Mesenchymal stem cell (in vitro differentiated cells and primary cell): Measurements from ENCODE around the gene C19orf67.

Experiments used
- DNase-seq: peaks from one replicate; pipeline ENCODE4 v3.0.0-alpha.2; 2013
- H2AFZ ChIP-seq: one replicate; pipeline ENCODE4 v1.6.1; 2013; ENCODE audit warnings: low read depth, mild to moderate bottlenecking, control low read depth, inconsistent platforms, low read length, moderate library complexity
- H2AK5ac ChIP-seq: 2 replicates; pipeline ENCODE4 v1.6.1; 2013; ENCODE audit warnings: low read length, moderate library complexity, mild to moderate bottlenecking, inconsistent platforms; ENCODE audit not compliant: severe bottlenecking
- H2BK120ac ChIP-seq: one replicate; pipeline ENCODE4 v1.6.1; 2013; ENCODE audit warnings: low read depth, mild to moderate bottlenecking, inconsistent platforms, low read length, moderate library complexity
- H2BK12ac ChIP-seq, 2 experiments: one replicate each; pipeline ENCODE4 v1.6.1; 2013; ENCODE audit warnings: inconsistent platforms in 2 of 2, low read length in 2 of 2, mild to moderate bottlenecking in 2 of 2, moderate library complexity in 2 of 2, control low read depth in 1 of 2
- H2BK15ac ChIP-seq: one replicate; pipeline ENCODE4 v1.6.1; 2013; ENCODE audit warnings: mild to moderate bottlenecking, low read depth, inconsistent platforms; ENCODE audit not compliant: poor library complexity, severe bottlenecking
- H2BK5ac ChIP-seq: 2 replicates; pipeline ENCODE4 v1.6.1; 2013; ENCODE audit warnings: low read depth, mild to moderate bottlenecking, low read length, control low read depth, inconsistent platforms; ENCODE audit not compliant: poor library complexity, severe bottlenecking
- H3K14ac ChIP-seq, 2 experiments: one replicate each; pipeline ENCODE4 v1.6.1; 2013; ENCODE audit warnings: inconsistent platforms in 2 of 2, low read length in 2 of 2, control low read depth in 1 of 2, mild to moderate bottlenecking in 1 of 2, moderate library complexity in 1 of 2
- H3K18ac ChIP-seq, 2 experiments: one replicate each; pipeline ENCODE4 v1.6.1; 2013; ENCODE audit warnings: inconsistent platforms in 2 of 2, low read length in 2 of 2, control low read depth in 1 of 2, low read depth in 1 of 2, mild to moderate bottlenecking in 1 of 2
- H3K23ac ChIP-seq, 2 experiments: one replicate each; pipeline ENCODE4 v1.6.1; 2013; ENCODE audit warnings: inconsistent platforms in 2 of 2, low read length in 2 of 2, mild to moderate bottlenecking in 2 of 2, moderate library complexity in 2 of 2, control low read depth in 1 of 2
- H3K27ac ChIP-seq: 2 replicates; pipeline ENCODE4 v1.5.1; 2013; ENCODE audit warnings: mild to moderate bottlenecking, moderate library complexity, low read length, control low read depth, inconsistent platforms; ENCODE audit not compliant: poor library complexity, severe bottlenecking
- H3K27me3 ChIP-seq, 2 experiments: 2 replicates each; pipeline versions ENCODE4 v1.6.1 to v1.7.0; 2013; ENCODE audit warnings: low read length in 2 of 2, mild to moderate bottlenecking in 2 of 2, moderate library complexity in 2 of 2, control low read depth in 1 of 2, inconsistent platforms in 1 of 2; ENCODE audit not compliant: control insufficient read depth in 1 of 2, insufficient read depth in 1 of 2
- H3K36me3 ChIP-seq, 2 experiments: 2 replicates each; pipeline versions ENCODE4 v1.6.1 to v1.7.0; 2013; ENCODE audit warnings: low read length in 2 of 2, control low read depth in 1 of 2, inconsistent platforms in 1 of 2, low read depth in 1 of 2, mild to moderate bottlenecking in 1 of 2; ENCODE audit not compliant: insufficient read depth in 2 of 2, control insufficient read depth in 1 of 2
- H3K4ac ChIP-seq, 2 experiments: one replicate each; pipeline ENCODE4 v1.6.1; 2013; ENCODE audit warnings: inconsistent platforms in 2 of 2, low read length in 2 of 2, mild to moderate bottlenecking in 2 of 2, moderate library complexity in 2 of 2, control low read depth in 1 of 2, low read depth in 1 of 2
- H3K4me1 ChIP-seq: 2 replicates; pipeline ENCODE4 v1.6.1; 2013; ENCODE audit warnings: low read depth, low read length, control low read depth; ENCODE audit not compliant: control insufficient read depth, insufficient read depth
- H3K4me2 ChIP-seq: 2 replicates; pipeline ENCODE4 v1.6.1; 2013; ENCODE audit warnings: low read length, mild to moderate bottlenecking, inconsistent platforms; ENCODE audit not compliant: poor library complexity, severe bottlenecking
- H3K4me3 ChIP-seq, 2 experiments: 2 replicates each; pipeline versions ENCODE4 v1.5.1 to v1.7.0; 2013; ENCODE audit warnings: low read length in 2 of 2, mild to moderate bottlenecking in 2 of 2, control low read depth in 1 of 2, low read depth in 1 of 2; ENCODE audit not compliant: insufficient read depth in 1 of 2
- H3K79me1 ChIP-seq: replicated peaks from 2 replicates; pipeline ENCODE4 v1.6.1; 2013; ENCODE audit warnings: mild to moderate bottlenecking, control low read depth, low read length, inconsistent platforms; ENCODE audit not compliant: poor library complexity, severe bottlenecking
- H3K9ac ChIP-seq: 2 replicates; pipeline ENCODE4 v1.7.0; 2013; ENCODE audit warnings: mild to moderate bottlenecking, low read length, moderate library complexity
- H3K9me3 ChIP-seq: 2 replicates; pipeline ENCODE4 v1.7.0; 2013; ENCODE audit warnings: mild to moderate bottlenecking, low read length; ENCODE audit not compliant: control insufficient read depth
- H4K8ac ChIP-seq: one replicate; pipeline ENCODE4 v1.6.1; 2013; ENCODE audit warnings: inconsistent platforms, mild to moderate bottlenecking, low read length, moderate library complexity
- H4K91ac ChIP-seq: one replicate; pipeline ENCODE4 v1.6.1; 2013; ENCODE audit warnings: mild to moderate bottlenecking, low read length, inconsistent platforms
- WGBS: methylation state at CpG from one replicate; pipeline ENCODE4 v1.1.7; 2013; ENCODE audit warnings: mixed read lengths; 5-methylcytosine and 5-hydroxymethylcytosine counted together

C19orf67 gene

DNA sequence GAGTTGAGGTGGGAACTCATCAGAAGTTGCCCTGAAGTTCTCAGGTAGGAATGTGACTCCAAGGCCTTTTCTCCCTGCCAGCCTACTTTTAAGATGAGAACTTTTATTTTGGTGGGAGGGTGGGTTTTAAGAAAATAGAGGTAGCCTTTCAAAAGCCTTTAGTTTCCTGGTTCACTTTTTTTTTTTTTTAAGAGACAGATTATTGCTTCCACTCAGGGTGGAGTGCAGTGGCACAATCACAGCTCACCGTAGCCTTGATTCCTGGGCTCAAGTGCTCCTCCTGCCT, 3.0 kb downstream of the C19orf67 start:
- no peak for DNase-seq
- Histone ChIP-seq H2BK15ac (no peak overlapping the region), H3K27me3 (no peaks in the 10 kb centered on the region), H4K8ac (peak overlapping the region; percentile 46), H2BK120ac (no peak overlapping the region), H3K4me3 (peak overlapping the region in 1 of 2 experiments; percentile 83), H2BK12ac (no peak overlapping the region), H3K9me3 (no peaks in the 10 kb centered on the region), H4K91ac (no peak overlapping the region), H3K23ac (no peak overlapping the region), H2AFZ (no peak overlapping the region), H3K36me3 (peaks cover 0 to 9% of the 10 kb centered on the region in 2 experiments), H3K14ac (no peak overlapping the region), H3K4ac (no peak overlapping the region), H3K4me1 (peaks cover 5% of the 10 kb centered on the region), H2AK5ac (no peak overlapping the region), H2BK5ac (no peak overlapping the region), H3K27ac (no peak overlapping the region), H3K9ac (peak overlapping the region; percentile 93), H3K4me2 (no peak overlapping the region), H3K79me1 (peaks cover 8% of the 10 kb centered on the region), H3K18ac (no peak overlapping the region)
- WGBS, result 60% methylated on average over 1 of the region's 1 CpG

DNA sequence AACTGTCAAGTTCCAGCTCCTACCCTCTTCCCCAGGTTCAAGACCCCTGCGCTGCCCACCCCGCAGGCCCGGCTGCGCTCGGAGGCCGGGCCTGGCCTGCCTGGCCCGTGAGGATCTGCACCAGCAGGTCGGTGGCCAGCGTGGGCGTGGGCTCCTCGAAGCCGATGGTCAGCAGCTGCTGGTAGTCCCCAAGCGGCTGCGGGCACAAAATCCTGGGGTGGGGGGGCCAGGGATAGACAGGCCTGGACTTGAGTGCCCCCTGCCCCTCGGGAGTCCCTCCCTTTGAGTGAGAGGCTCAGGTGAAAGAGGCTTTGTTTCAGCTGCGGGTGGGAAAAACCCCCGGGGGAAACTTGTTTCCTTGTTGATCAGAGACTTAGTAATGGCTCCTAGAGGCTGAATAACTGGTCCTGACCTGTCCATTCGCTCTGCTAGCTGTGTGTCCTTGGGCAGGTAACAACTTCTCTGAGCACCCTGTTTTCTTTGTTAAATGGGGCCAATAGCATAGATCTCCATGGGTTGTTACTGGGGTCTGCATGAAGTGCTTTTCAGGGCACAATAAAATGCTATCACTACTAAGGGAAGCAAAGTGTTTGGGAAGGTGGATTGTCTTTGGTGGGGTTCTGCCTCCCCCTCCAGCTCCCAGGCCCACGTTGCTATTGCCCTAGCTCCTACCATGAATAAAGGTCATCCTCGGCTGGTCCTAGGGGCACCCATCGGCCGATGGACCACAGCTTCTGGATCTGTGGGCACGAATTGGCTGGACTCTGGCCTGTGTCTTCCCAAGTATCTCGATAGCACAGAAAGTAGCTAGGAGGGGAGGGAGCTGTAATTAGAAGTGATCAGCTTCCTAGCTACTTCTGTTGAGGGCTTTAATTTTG, 3.5 kb downstream of the C19orf67 start:
- no peak for DNase-seq
- Histone ChIP-seq H2BK15ac (no peak overlapping the region), H3K14ac (no peak overlapping the region), H3K27me3 (no peaks in the 10 kb centered on the region), H2BK5ac (no peak overlapping the region), H3K79me1 (peaks cover 8% of the 10 kb centered on the region), H4K8ac (peak overlapping the region; percentile 81), H3K27ac (peak overlapping the region; percentile 25), H3K4me2 (peak overlapping the region; percentile 78), H3K4me3 (peak overlapping the region; percentile 73 to 83), H3K4ac (peak overlapping the region; percentile 25 to 69), H2BK120ac (no peak overlapping the region), H3K36me3 (peaks cover 0 to 9% of the 10 kb centered on the region in 2 experiments), H2AFZ (peak overlapping the region; percentile 30), H3K18ac (peak overlapping the region; percentile 70 to 82), H3K23ac (no peak overlapping the region), H3K9ac (peak overlapping the region; percentile 93), H2BK12ac (no peak overlapping the region), H4K91ac (peak overlapping the region; percentile 44), H2AK5ac (peak overlapping the region; percentile 23), H3K9me3 (no peaks in the 10 kb centered on the region), H3K4me1 (peaks cover 5% of the 10 kb centered on the region)
- WGBS, result 39% methylated on average over 24 of the region's 24 CpGs

DNA sequence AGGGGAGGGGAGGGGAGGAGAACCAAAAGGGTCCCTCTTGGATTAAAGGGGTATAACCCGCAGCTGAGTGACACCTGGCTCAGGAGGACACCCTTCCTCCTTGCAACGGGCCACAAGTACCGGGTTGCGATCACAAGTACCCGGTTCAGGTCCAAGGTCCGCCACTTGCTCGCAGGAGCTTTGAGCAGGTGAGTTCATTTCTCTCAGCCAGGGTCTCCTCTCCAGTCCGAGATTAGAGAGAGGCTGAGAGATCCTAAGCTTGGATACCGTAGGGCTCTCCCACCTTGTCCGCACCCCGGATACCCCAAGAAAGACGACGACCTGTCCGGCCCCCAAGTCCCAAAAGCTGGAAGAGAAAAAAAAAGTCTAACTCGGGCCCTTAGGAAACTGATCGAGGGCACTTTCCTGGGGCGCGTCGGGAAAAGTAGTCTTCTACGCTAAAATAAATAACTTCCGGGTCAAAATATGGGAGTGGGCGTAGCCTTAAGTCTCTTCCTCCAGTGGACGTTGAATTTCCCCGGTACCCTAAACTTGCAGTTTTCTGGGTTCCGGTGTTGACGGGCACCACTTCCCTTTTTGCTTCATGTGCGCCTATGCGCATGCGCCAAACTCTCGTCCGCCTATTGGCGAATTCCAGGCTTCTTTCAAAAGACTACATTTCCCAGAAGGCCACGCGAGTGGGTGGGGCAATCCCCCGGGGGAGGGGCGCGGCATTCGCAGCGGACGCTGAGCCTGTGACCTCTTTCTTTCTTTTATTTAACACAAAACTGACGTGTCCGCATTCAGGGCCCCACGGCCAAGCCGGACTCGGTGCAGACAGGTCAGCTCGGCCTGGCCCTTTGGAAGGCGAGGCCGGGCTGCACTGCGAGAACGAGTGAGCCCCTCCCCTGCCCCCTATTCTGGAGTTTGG, 4.4 kb downstream of the C19orf67 start:
- H3K27ac ChIP-seq, result peak overlapping the region; percentile 55
- peaks cover 9% of the 10 kb centered on the region for H3K79me1 ChIP-seq
- peak overlapping the region; percentile 44 for H4K91ac ChIP-seq
- WGBS, result 1% methylated on average over 50 of the region's 50 CpGs
- no peak overlapping the region for H2AK5ac ChIP-seq
- peak overlapping the region in 1 of 2 experiments; percentile 69 for H3K4ac ChIP-seq
- no peaks in the 10 kb centered on the region for H3K9me3 ChIP-seq
- peak overlapping the region; percentile 95 for H3K9ac ChIP-seq
- H3K4me3 ChIP-seq, result peak overlapping the region; percentile 73 to 91
- H2BK5ac ChIP-seq, result no peak overlapping the region
- peak overlapping the region; percentile 70 to 82 for H3K18ac ChIP-seq
- no peak overlapping the region for H2BK12ac ChIP-seq
- H3K4me2 ChIP-seq, result peak overlapping the region; percentile 78
- peak overlapping the region; percentile 66 for H2AFZ ChIP-seq
- H3K36me3 ChIP-seq, result peaks cover 0 to 6% of the 10 kb centered on the region in 2 experiments
- no peak overlapping the region for H3K14ac ChIP-seq
- no peaks in the 10 kb centered on the region for H3K27me3 ChIP-seq
- peak; percentile 99 for DNase-seq
- H2BK15ac ChIP-seq, result no peak overlapping the region
- H3K23ac ChIP-seq, result no peak overlapping the region
- peaks cover 5% of the 10 kb centered on the region for H3K4me1 ChIP-seq
- peak overlapping the region; percentile 87 for H4K8ac ChIP-seq
- no peak overlapping the region for H2BK120ac ChIP-seq

DNA sequence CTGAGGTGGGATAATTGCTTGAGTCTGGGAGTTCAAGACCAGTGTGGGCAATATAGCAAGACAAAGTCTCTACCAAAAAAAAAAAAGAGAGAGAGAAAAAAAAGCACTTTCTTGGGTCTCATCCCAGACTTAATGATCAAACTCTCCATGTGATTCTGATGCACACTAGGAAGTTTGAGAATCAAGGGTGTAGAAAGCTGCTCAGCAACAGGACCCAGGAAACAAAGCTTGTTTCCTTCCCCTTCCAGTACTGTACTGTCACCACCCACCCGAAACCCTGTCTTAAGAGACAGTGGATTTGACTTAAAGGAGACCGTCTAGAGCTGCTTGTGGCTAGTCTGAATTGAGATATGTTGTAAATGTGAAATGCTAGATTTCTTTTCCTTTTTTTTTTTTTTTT, 7.2 kb downstream of the C19orf67 start:
- WGBS, result 67% methylated on average over 1 of the region's 2 CpGs
- Histone ChIP-seq H3K79me1 (peaks cover 11% of the 10 kb centered on the region), H3K27ac (no peak overlapping the region), H2BK120ac (no peak overlapping the region), H3K4me1 (peaks cover 17% of the 10 kb centered on the region), H3K27me3 (no peaks in the 10 kb centered on the region), H3K14ac (no peak overlapping the region), H2AFZ (no peak overlapping the region), H3K9me3 (no peaks in the 10 kb centered on the region), H3K4me2 (no peak overlapping the region), H3K36me3 (peaks cover 0 to 3% of the 10 kb centered on the region in 2 experiments), H4K91ac (no peak overlapping the region), H3K4ac (no peak overlapping the region), H3K4me3 (no peak overlapping the region), H2BK12ac (no peak overlapping the region), H2AK5ac (no peak overlapping the region), H3K9ac (peak overlapping the region; percentile 81), H3K18ac (no peak overlapping the region), H4K8ac (no peak overlapping the region), H2BK5ac (no peak overlapping the region), H3K23ac (no peak overlapping the region), H2BK15ac (no peak overlapping the region)
- DNase-seq, result no peak
